Measurements from ENCODE around the gene ACAD8. TPM values are rescaled to one million over a fixed set of nuclear protein-coding genes. Genes with fewer than 3 reads are reported as not detected.
"Not testable (repeated sequence)": the region's sequence is repeated elsewhere in the genome, so short reads cannot be mapped to it uniquely, and the experiment has no call there.

Gene ACAD8
- total and polyA plus RNA-seq, 2 of the 4 experiments (the other 2 are of a cell fraction) = 11.1 to 21.2 TPM

DNA sequence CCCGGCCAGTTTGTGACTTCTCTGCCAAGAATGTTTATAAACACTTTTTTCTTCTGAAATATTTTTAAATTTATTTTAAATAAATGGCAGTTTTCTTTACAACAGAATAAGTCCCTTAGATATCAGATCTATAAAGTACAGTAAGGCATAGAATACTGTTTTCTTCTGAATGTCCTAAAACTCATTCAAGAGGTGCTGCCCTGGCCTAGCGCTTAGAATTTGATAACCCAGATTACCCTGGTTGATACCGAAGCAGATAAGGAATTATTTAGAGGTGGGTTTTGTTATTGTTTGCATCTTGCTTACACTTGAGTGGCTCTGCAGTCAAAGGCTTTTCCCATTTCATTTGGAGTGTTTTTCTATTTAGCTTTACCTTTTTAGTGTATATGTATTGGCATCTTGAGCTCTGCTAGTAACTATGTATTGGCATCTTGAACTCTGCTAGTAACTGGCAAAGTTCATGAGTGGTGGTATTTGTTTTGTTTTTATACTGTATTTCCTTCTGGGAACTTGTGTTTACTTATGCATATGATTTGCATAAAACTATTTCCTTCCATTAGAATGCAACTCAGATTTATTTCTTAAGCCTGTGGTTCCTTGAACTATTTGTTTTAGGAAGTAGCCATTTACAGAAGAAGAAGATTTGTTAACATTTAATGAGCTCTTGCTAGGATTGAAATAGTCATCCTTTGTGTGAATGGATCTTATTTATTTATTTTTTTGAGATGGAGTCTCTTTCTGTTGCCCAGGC lies 1.2 kb downstream of the ACAD8 start:
- Histone ChIP-seq H2AK5ac (ENCODE audit: low read depth, low read length) (no peak overlapping the region), H2BK120ac (ENCODE audit: low read depth, low read length) (no peak overlapping the region), H3K14ac (replicated peaks; ENCODE audit: low read depth, low read length) (no peak overlapping the region), H3K18ac (ENCODE audit: low read depth, low read length) (no peak overlapping the region), H2AFZ (replicated peaks; ENCODE audit: low read length, poor library complexity) (no peak overlapping the region), H2AK9ac (replicated peaks; ENCODE audit: low read depth, low read length, poor library complexity) (no peak overlapping the region), H2BK5ac (ENCODE audit: low read depth, low read length, poor library complexity, severe bottlenecking) (no peak overlapping the region), H4K8ac (ENCODE audit: low read depth in 2 of 2, low read length in 2 of 2) (no peak overlapping the region), H3K4me1 (ENCODE audit: control insufficient read depth, insufficient read depth, low read length) (no peaks in the 10 kb centered on the region; the same call in 1 of the 2 replicates), H3K79me1 (ENCODE audit: low read depth in 1 of 2, low read length in 2 of 2) (peaks cover 11 to 28% of the 10 kb centered on the region in 2 experiments), H3K27me3 (ENCODE audit: control insufficient read depth, insufficient read depth, low read length) (no peaks in the 10 kb centered on the region), H3K4ac (ENCODE audit: low read depth, low read length) (no peak overlapping the region), H4K5ac (ENCODE audit: low read depth, low read length) (no peak overlapping the region), H3K9me1 (ENCODE audit: insufficient read depth, low read length) (no peaks in the 10 kb centered on the region; the same call in 1 of the 2 replicates), H3K56ac (ENCODE audit: extremely low read depth, insufficient read depth, low read length) (no peak overlapping the region; the same call in 1 of the 2 replicates), H3K23ac (ENCODE audit: low read depth, low read length) (no peak overlapping the region), H3K27ac (ENCODE audit: insufficient read depth, low read length) (no peak overlapping the region), H2BK20ac (ENCODE audit: low read depth, low read length) (no peak overlapping the region), H3K9ac (ENCODE audit: low read depth, low read length) (peak overlapping the region; percentile 28; the same call in 1 of the 2 replicates), H3K9me3 (ENCODE audit: control insufficient read depth, insufficient read depth, low read length) (no peaks in the 10 kb centered on the region), H3K4me2 (ENCODE audit: low read depth, low read length) (peak overlapping the region; percentile 62), H4K20me1 (ENCODE audit: insufficient read depth, low read length) (no peaks in the 10 kb centered on the region; the same call in 1 of the 2 replicates), H4K91ac (ENCODE audit: insufficient read depth, low read depth, low read length) (no peak overlapping the region), H3K36me3 (ENCODE audit: control insufficient read depth, insufficient read depth, low read length) (peaks cover 22% of the 10 kb centered on the region), H2BK15ac (ENCODE audit: low read depth, low read length) (no peak overlapping the region), H3K4me3 (ENCODE audit: insufficient read depth, low read depth, low read length) (peak overlapping the region; percentile 61; the same call in 1 of the 2 replicates)
- no peak for TF ChIP-seq RAD21 (IDR thresholded peaks at IDR 0.05; ENCODE audit: low read length)
- ChIA-PET POLR2A (ENCODE audit: unreplicated experiment) (no interaction called here), CTCF (no interaction called here)
- WGBS, 2 experiments (ENCODE audit: extremely low coverage in 2 of 2, insufficient read length in 1 of 2) = no CpG with 5 or more reads among the region's 3 CpGs
- dilution Hi-C loops (cut with HindIII; ENCODE audit: low sequenced_read_pairs, unreplicated experiment) = no loop called here
- ATAC-seq (ENCODE audit: low read depth) = no peak
- in situ Hi-C loops (cut with MboI; ENCODE audit: low sequenced_read_pairs) = loop anchor here (10.0 kb wide), 1 partner anchor 210 kb away; no protein-coding TSS in a partner anchor
- no peak for DNase-seq
- intact Hi-C loops (cut with micrococcal nuclease) = loop anchor here (10.0 kb wide), 1 partner anchor 210 kb away; no protein-coding TSS in a partner anchor
- no TSS peak for BruUV-seq (replicated peaks)

DNA sequence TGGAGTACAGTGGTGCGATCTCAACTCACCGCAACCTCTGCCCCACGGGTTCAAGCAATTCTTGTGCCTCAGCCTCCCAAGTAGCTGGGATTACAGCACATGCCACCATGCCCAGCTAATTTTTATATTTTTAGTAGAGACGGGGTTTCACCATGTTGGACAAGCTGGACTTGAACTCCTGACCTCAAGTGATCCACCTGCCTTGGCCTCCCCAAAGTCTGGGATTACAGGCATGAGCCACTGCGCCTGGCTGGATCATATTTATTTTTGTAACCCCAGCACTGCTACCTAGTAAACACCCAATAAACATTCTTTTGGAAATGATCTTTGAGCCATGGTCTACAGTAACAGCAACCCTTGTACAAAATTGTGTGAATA lies 1.8 kb downstream of the ACAD8 start:
- POLR2A ChIA-PET (ENCODE audit: unreplicated experiment) = not testable (repeated sequence)
- in situ Hi-C loops (cut with MboI; ENCODE audit: low sequenced_read_pairs) = loop anchor here (10.0 kb wide), 1 partner anchor 210 kb away; no protein-coding TSS in a partner anchor
- intact Hi-C loops (cut with micrococcal nuclease) = loop anchor here (10.0 kb wide), 1 partner anchor 210 kb away; no protein-coding TSS in a partner anchor

More for the DNA sequence above, 1.8 kb downstream of the ACAD8 start:
- H4K5ac ChIP-seq (ENCODE audit: low read depth, low read length); H3K9ac ChIP-seq (ENCODE audit: low read depth, low read length); H3K9me1 ChIP-seq (ENCODE audit: insufficient read depth, low read length); H3K4me2 ChIP-seq (ENCODE audit: low read depth, low read length); dilution Hi-C loops (cut with HindIII; ENCODE audit: low sequenced_read_pairs, unreplicated experiment); H2AK5ac ChIP-seq (ENCODE audit: low read depth, low read length); H4K91ac ChIP-seq (ENCODE audit: insufficient read depth, low read depth, low read length); H3K14ac ChIP-seq (replicated peaks; ENCODE audit: low read depth, low read length); H3K23ac ChIP-seq (ENCODE audit: low read depth, low read length); H4K8ac ChIP-seq (ENCODE audit: low read depth in 2 of 2, low read length in 2 of 2); H3K9me3 ChIP-seq (ENCODE audit: control insufficient read depth, insufficient read depth, low read length); H2AFZ ChIP-seq (replicated peaks; ENCODE audit: low read length, poor library complexity); H3K4me1 ChIP-seq (ENCODE audit: control insufficient read depth, insufficient read depth, low read length); H3K56ac ChIP-seq (ENCODE audit: extremely low read depth, insufficient read depth, low read length); H3K4ac ChIP-seq (ENCODE audit: low read depth, low read length); DNase-seq; H3K18ac ChIP-seq (ENCODE audit: low read depth, low read length); CTCF ChIA-PET; H4K20me1 ChIP-seq (ENCODE audit: insufficient read depth, low read length); H2AK9ac ChIP-seq (replicated peaks; ENCODE audit: low read depth, low read length, poor library complexity); ATAC-seq (ENCODE audit: low read depth); H3K27ac ChIP-seq (ENCODE audit: insufficient read depth, low read length); H3K4me3 ChIP-seq (ENCODE audit: insufficient read depth, low read depth, low read length); H2BK120ac ChIP-seq (ENCODE audit: low read depth, low read length); H3K27me3 ChIP-seq (ENCODE audit: control insufficient read depth, insufficient read depth, low read length); H2BK20ac ChIP-seq (ENCODE audit: low read depth, low read length); H2BK5ac ChIP-seq (ENCODE audit: low read depth, low read length, poor library complexity, severe bottlenecking); H2BK15ac ChIP-seq (ENCODE audit: low read depth, low read length): not testable (repeated sequence)
- 92% methylated on average over 2 of the region's 5 CpGs; no CpG with 5 or more reads in 1 of the 2 experiments for WGBS, 2 experiments (ENCODE audit: extremely low coverage in 2 of 2, insufficient read length in 1 of 2)
- Histone ChIP-seq H3K79me1 (ENCODE audit: low read depth in 1 of 2, low read length in 2 of 2) (peaks cover 11 to 28% of the 10 kb centered on the region in 2 experiments), H3K36me3 (ENCODE audit: control insufficient read depth, insufficient read depth, low read length) (peaks cover 23% of the 10 kb centered on the region)
- BruUV-seq (replicated peaks) = TSS peak; percentile 20

Measured in IMR-90 (cell line).